Skeletal muscle satellite cell (primary cell): ENCODE data around the gene MLLT1.

Source experiments
- H3K27me3 ChIP-seq: 2 replicates; pipeline ENCODE4 v1.7.0; 2013; ENCODE audit warnings: low read length; ENCODE audit not compliant: control insufficient read depth, insufficient read depth
- H3K36me3 ChIP-seq: 2 replicates; pipeline ENCODE4 v1.7.0; 2013; ENCODE audit warnings: mild to moderate bottlenecking, control low read depth, low read length; ENCODE audit not compliant: insufficient read depth
- H3K4me1 ChIP-seq: 2 replicates; pipeline ENCODE4 v1.7.0; 2013; ENCODE audit warnings: low read length; ENCODE audit not compliant: control insufficient read depth, insufficient read depth
- H3K4me2 ChIP-seq: 2 replicates; pipeline ENCODE4 v1.7.0; 2013; ENCODE audit warnings: mild to moderate bottlenecking, low read length
- H3K4me3 ChIP-seq: 2 replicates; pipeline ENCODE4 v1.7.0; 2013; ENCODE audit warnings: low read length
- H3K9ac ChIP-seq: 2 replicates; pipeline ENCODE4 v1.7.0; 2013; ENCODE audit warnings: mild to moderate bottlenecking, low read depth, low read length, moderate library complexity
- H3K9me3 ChIP-seq: replicated peaks from 2 replicates; pipeline ENCODE4 v1.7.0; 2013; ENCODE audit warnings: mild to moderate bottlenecking, control low read depth, low read length

MLLT1 gene

GRCh38 chr19:6241056-6241455 is 38.7 kb downstream of the MLLT1 start:
- no peak overlapping the region for H3K9ac ChIP-seq
- no peak overlapping the region for H3K4me2 ChIP-seq
- peaks cover 54% of the 10 kb centered on the region for H3K4me1 ChIP-seq
- H3K4me3 ChIP-seq, result no peak overlapping the region
- H3K27me3 ChIP-seq, result no peaks in the 10 kb centered on the region
- peaks cover 12% of the 10 kb centered on the region for H3K36me3 ChIP-seq
- H3K9me3 ChIP-seq, result no peaks in the 10 kb centered on the region

- H3K4me2 ChIP-seq, result no peak overlapping the region
- peaks cover 11% of the 10 kb centered on the region for H3K36me3 ChIP-seq
- H3K9me3 ChIP-seq, result no peaks in the 10 kb centered on the region
- H3K27me3 ChIP-seq, result no peaks in the 10 kb centered on the region
- no peak overlapping the region for H3K9ac ChIP-seq
- H3K4me1 ChIP-seq, result peaks cover 63% of the 10 kb centered on the region
- no peak overlapping the region for H3K4me3 ChIP-seq
Observed at GRCh38 chr19:6239871-6240676, 39.7 kb downstream of the MLLT1 start.

DNA sequence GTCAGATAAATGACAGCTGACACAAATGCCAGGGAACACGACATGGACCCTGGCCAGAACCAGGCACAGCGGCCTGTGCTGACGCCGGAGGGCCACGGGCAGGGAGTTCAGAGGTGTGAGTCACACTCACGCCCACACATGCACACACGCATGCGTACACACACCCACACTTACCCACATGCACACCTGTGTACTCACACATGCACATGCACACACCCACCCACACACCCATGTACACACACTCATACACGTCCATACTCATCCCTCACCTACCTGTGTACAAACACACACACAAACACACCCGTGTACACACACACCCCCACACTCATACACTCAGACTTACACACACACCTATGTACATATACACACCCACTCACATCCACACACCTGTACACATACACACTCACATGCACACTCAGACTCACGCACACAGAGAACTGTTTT is 40.4 kb downstream of the MLLT1 start:
- Histone ChIP-seq H3K4me1 (peaks cover 69% of the 10 kb centered on the region), H3K4me3 (peak overlapping the region; percentile 31), H3K9ac (peak overlapping the region; percentile 62), H3K4me2 (peak overlapping the region; percentile 70), H3K36me3 (peaks cover 11% of the 10 kb centered on the region), H3K27me3 (no peaks in the 10 kb centered on the region), H3K9me3 (no peaks in the 10 kb centered on the region)

- Histone ChIP-seq H3K9me3 (no peaks in the 10 kb centered on the region), H3K4me3 (peak overlapping the region; percentile 31), H3K4me1 (peaks cover 70% of the 10 kb centered on the region), H3K27me3 (no peaks in the 10 kb centered on the region), H3K4me2 (peak overlapping the region; percentile 70), H3K36me3 (peaks cover 11% of the 10 kb centered on the region), H3K9ac (peak overlapping the region; percentile 62)
Observed at GRCh38 chr19:6238643-6239281, 41.0 kb downstream of the MLLT1 start.

GRCh38 chr19:6238256-6238642 is 41.5 kb downstream of the MLLT1 start:
- H3K9ac ChIP-seq, result peak overlapping the region; percentile 62
- peak overlapping the region; percentile 31 for H3K4me3 ChIP-seq
- peaks cover 11% of the 10 kb centered on the region for H3K36me3 ChIP-seq
- no peaks in the 10 kb centered on the region for H3K9me3 ChIP-seq
- H3K27me3 ChIP-seq, result no peaks in the 10 kb centered on the region
- peaks cover 71% of the 10 kb centered on the region for H3K4me1 ChIP-seq
- H3K4me2 ChIP-seq, result peak overlapping the region; percentile 70

GRCh38 chr19:6236310-6237291 is 43.2 kb downstream of the MLLT1 start:
- peaks cover 77% of the 10 kb centered on the region for H3K4me1 ChIP-seq
- no peak overlapping the region for H3K9ac ChIP-seq
- no peak overlapping the region for H3K4me2 ChIP-seq
- H3K36me3 ChIP-seq, result peaks cover 11% of the 10 kb centered on the region
- H3K9me3 ChIP-seq, result no peaks in the 10 kb centered on the region
- H3K4me3 ChIP-seq, result no peak overlapping the region
- no peaks in the 10 kb centered on the region for H3K27me3 ChIP-seq

GRCh38 chr19:6235031-6235951 is 44.5 kb downstream of the MLLT1 start:
- Histone ChIP-seq H3K4me1 (peaks cover 77% of the 10 kb centered on the region), H3K4me3 (no peak overlapping the region)

GRCh38 chr19:6234527-6234926 is 45.2 kb downstream of the MLLT1 start:
- H3K9ac ChIP-seq, result peak overlapping the region; percentile 22
- peaks cover 20% of the 10 kb centered on the region for H3K36me3 ChIP-seq
- peak overlapping the region; percentile 80 for H3K4me2 ChIP-seq
- H3K9me3 ChIP-seq, result no peaks in the 10 kb centered on the region
- no peaks in the 10 kb centered on the region for H3K27me3 ChIP-seq
- peaks cover 71% of the 10 kb centered on the region for H3K4me1 ChIP-seq
- no peak overlapping the region for H3K4me3 ChIP-seq

More at GRCh38 chr19:6235031-6235951, 44.5 kb downstream of the MLLT1 start:
- Histone ChIP-seq H3K9ac (no peak overlapping the region), H3K4me2 (no peak overlapping the region), H3K36me3 (peaks cover 15% of the 10 kb centered on the region), H3K9me3 (no peaks in the 10 kb centered on the region), H3K27me3 (no peaks in the 10 kb centered on the region)

DNA sequence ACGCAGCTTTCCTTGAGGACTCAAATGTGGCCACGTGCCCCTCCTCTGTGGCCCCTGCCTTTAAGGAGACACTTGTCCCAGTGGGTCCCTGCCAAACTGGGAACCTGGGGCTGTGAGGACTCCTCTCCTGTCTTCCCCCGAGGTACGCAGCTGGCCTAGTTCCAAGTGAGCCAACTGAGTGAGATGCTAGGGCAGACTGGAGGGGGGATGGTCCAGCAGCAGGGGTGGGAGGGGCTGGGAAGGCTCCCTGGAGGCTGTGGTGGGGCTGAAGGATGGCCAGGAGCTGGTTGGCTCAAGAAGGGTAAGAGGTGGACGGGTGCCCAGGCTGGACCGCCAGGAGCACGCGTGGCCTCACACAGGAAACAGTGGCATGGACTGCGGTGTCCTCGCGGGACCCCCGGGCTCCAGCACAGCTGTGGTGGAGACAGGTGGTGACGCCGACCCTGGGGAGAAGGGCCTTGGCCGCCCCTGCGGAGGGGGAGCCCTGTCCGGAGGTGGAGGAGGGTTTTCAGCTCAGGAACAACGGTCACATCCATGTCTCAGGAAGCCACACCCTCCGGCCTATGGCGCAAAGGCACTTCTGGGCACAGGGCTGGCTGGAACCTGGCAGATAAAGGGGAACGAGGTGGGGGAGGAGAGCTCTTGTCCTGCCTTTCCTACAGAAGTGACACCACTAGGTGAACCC is 45.8 kb downstream of the MLLT1 start:
- H3K36me3 ChIP-seq, result peaks cover 26% of the 10 kb centered on the region

More for the DNA sequence above, 45.8 kb downstream of the MLLT1 start:
- peak overlapping the region; percentile 71 for H3K9ac ChIP-seq
- peak overlapping the region; percentile 49 for H3K4me3 ChIP-seq
- peak overlapping the region; percentile 80 for H3K4me2 ChIP-seq
- no peaks in the 10 kb centered on the region for H3K27me3 ChIP-seq
- H3K4me1 ChIP-seq, result peaks cover 66% of the 10 kb centered on the region
- no peaks in the 10 kb centered on the region for H3K9me3 ChIP-seq
